Transverse colon (tissue), 4 donors: ENCODE data around the gene NEK6. TPM values are rescaled to one million over a fixed set of nuclear protein-coding genes. Genes with fewer than 3 reads are reported as not detected.

Source experiments
- DNase-seq: peaks from one replicate; pipeline ENCODE4 v3.0.0-alpha.2; 2019
- H3K27ac ChIP-seq, 4 donors: fragments of 200-600 bp; sonication (generic); 2 replicates each; pipeline ENCODE4 v1.5.1; 2016 to 2018; ENCODE audit warnings: inconsistent platforms in 4 of 4
- H3K27me3 ChIP-seq: fragments of 200-600 bp; sonication (generic); 2 replicates; pipeline ENCODE4 v1.5.1; 2017; ENCODE audit warnings: inconsistent platforms
- H3K36me3 ChIP-seq, 4 donors: fragments of 200-600 bp; sonication (generic); 2 replicates each; pipeline ENCODE4 v1.5.1; 2017 to 2019; ENCODE audit warnings: inconsistent platforms in 4 of 4
- H3K4me1 ChIP-seq, 4 donors: fragments of 200-600 bp; sonication (generic); 2 replicates each; pipeline ENCODE4 v1.5.1; 2017 to 2020; ENCODE audit warnings: inconsistent platforms in 4 of 4
- H3K4me3 ChIP-seq, 4 donors: fragments of 200-600 bp; sonication (generic); 1 replicate in 1 of 4; 2 replicates in 3 of 4; pipeline versions ENCODE4 v1.5.1 to v1.6.1; 2017 to 2019; ENCODE audit warnings: inconsistent platforms in 4 of 4
- H3K9me3 ChIP-seq, 2 donors: fragments of 200-600 bp; sonication (generic); 2 replicates each; pipeline ENCODE4 v1.5.1; 2017 to 2019; ENCODE audit warnings: inconsistent platforms in 2 of 2
- EP300 ChIP-seq: sonication (generic); formaldehyde crosslinking; IDR thresholded peaks from one replicate; pipeline ENCODE4 v1.6.1; 2017; ENCODE audit warnings: antibody characterized with exemption, low read depth
- POLR2A ChIP-seq: fragments of 450-650 bp; IDR thresholded peaks from one replicate; pipeline ENCODE4 v1.6.1; 2016; ENCODE audit warnings: antibody characterized with exemption, mild to moderate bottlenecking, moderate library complexity
- POLR2AphosphoS5 ChIP-seq, 3 donors: sonication (generic); formaldehyde crosslinking; IDR thresholded peaks; one replicate each; pipeline ENCODE4 v1.6.1; 2016; ENCODE audit warnings: antibody characterized with exemption in 3 of 3
- WGBS, 2 donors: methylation state at CpG; one replicate each; pipeline ENCODE4 v1.1.5; 2018; ENCODE audit warnings: low coverage in 1 of 2; 5-methylcytosine and 5-hydroxymethylcytosine counted together
- in situ Hi-C, 4 donors: fragments of 200-750 bp; cut with MboI; loops; one replicate each; pipeline versions ENCODE4 v1.15.0 to v1.15.1; 2017; ENCODE audit warnings: low sequenced_read_pairs in 3 of 4, low pct_ligation_motif_present in 1 of 4, low pct_unique_long_range_greater_than_20kb in 1 of 4
- intact Hi-C: fragments of 100-400 bp; cut with DNase I; formaldehyde crosslinking; loops from one replicate; pipeline ENCODE4 v1.15.1; 2023; ENCODE audit warnings: low total_unique reads
- total RNA-seq, 4 donors: library from RNA; depleted of rRNA; stranded (reverse); fragments of >200 nt; gene quantifications; one replicate each; pipeline ENCODE4 v1.1.0, GENCODE V29; 2016
- TF ChIP-seq, protein P1 (sequence below), 5 experiments: fragments of 200-600 bp in 3 of 5; fragments of 450-650 bp in 2 of 5; sonication (generic) in 3 of 5; IDR thresholded peaks; 1 replicate in 2 of 5; 2 replicates in 3 of 5; pipeline ENCODE4 v1.5.1; 2016 to 2017; ENCODE audit warnings: antibody characterized with exemption in 5 of 5, inconsistent platforms in 3 of 5, mild to moderate bottlenecking in 2 of 5, moderate library complexity in 1 of 5

NEK6 gene
- total RNA-seq, 4 donors from 2014 or later, result 12.3 to 31.1 (median 21.6) TPM

DNA sequence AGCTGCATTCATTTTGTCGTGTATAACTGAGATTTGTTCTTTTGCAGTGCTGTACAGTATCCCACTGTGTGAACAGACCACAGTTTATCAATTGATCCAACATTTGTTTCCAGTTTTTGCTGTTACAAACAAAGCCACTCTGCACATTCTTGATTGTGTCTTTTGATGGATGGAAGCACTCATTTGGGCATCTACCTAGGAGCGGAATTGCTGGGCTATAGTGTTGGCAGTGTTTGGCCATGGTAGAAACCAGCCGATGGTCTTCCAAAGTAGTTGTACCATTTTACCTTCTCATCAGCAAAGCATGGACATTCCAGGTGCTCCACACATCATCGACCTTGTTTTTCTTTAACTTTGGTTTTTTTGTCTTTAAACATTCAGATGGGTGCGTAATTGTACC lies 79.8 kb downstream of the NEK6 start:
- 94 to 100% methylated on average over 5 of the region's 5 CpGs for WGBS, 2 donors
- in situ Hi-C loops, result no loop called here
- Histone ChIP-seq H3K27ac (no peak overlapping the region), H3K9me3 (no peaks in the 10 kb centered on the region), H3K4me3 (no peak overlapping the region), H3K4me1 (peaks cover 0 to 5% (median 2%) of the 10 kb centered on the region in 4 donors), H3K36me3 (peaks cover 0 to 8% (median 0%) of the 10 kb centered on the region in 4 donors), H3K27me3 (no peaks in the 10 kb centered on the region)
- TF ChIP-seq, protein P1, sequence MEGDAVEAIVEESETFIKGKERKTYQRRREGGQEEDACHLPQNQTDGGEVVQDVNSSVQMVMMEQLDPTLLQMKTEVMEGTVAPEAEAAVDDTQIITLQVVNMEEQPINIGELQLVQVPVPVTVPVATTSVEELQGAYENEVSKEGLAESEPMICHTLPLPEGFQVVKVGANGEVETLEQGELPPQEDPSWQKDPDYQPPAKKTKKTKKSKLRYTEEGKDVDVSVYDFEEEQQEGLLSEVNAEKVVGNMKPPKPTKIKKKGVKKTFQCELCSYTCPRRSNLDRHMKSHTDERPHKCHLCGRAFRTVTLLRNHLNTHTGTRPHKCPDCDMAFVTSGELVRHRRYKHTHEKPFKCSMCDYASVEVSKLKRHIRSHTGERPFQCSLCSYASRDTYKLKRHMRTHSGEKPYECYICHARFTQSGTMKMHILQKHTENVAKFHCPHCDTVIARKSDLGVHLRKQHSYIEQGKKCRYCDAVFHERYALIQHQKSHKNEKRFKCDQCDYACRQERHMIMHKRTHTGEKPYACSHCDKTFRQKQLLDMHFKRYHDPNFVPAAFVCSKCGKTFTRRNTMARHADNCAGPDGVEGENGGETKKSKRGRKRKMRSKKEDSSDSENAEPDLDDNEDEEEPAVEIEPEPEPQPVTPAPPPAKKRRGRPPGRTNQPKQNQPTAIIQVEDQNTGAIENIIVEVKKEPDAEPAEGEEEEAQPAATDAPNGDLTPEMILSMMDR (IDR thresholded peaks at IDR 0.05), result no peak
- TF ChIP-seq POLR2A, result no peak
- TF ChIP-seq POLR2AphosphoS5 (IDR thresholded peaks at IDR 0.05), result no peak
- TF ChIP-seq EP300, result no peak
- DNase-seq, result no peak
- intact Hi-C loops, result no loop called here

DNA sequence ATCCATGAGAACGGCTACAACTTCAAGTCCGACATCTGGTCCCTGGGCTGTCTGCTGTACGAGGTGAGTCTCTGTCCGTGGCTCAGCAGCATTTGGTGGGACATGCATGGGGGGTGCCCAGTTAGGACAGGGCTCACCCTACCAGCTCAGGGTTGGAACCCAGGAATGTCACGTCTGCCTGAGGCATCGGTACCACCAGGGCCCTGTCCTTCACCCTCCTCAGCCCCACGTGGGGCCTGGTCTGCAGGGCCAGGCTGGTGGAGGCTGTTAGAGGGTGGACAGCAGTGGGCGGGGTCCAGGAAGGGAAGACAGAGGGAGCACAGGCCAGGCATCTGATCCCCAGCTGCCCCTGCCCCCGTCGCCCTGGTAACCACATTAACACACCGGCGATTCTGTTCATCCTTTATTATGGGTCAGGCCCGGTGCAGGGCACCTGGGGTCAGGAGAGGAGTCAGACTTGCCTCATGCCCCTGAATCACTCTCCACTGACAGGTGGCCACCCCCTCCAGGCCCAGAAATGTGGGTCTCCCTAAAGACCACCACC lies 81.9 kb downstream of the NEK6 start:
- H3K27me3 ChIP-seq, result no peaks in the 10 kb centered on the region
- peaks cover 0 to 8% (median under 1%) of the 10 kb centered on the region in 4 donors for H3K36me3 ChIP-seq
- H3K4me1 ChIP-seq, result peaks cover 4 to 13% (median 8%) of the 10 kb centered on the region in 4 donors
- in situ Hi-C loops, result no loop called here
- no peak for TF ChIP-seq POLR2A
- TF ChIP-seq EP300, result no peak
- no peak for TF ChIP-seq POLR2AphosphoS5 (IDR thresholded peaks at IDR 0.05)
- TF ChIP-seq, protein P1 (IDR thresholded peaks at IDR 0.05), result no peak
- DNase-seq, result no peak
- no peak overlapping the region for H3K4me3 ChIP-seq
- H3K27ac ChIP-seq, result no peak overlapping the region
- WGBS, 2 donors, result 90% methylated on average over 13 of the region's 13 CpGs; no CpG with 5 or more reads in 1 of the 2 donors
- no peaks in the 10 kb centered on the region for H3K9me3 ChIP-seq
- intact Hi-C loops, result no loop called here

DNA sequence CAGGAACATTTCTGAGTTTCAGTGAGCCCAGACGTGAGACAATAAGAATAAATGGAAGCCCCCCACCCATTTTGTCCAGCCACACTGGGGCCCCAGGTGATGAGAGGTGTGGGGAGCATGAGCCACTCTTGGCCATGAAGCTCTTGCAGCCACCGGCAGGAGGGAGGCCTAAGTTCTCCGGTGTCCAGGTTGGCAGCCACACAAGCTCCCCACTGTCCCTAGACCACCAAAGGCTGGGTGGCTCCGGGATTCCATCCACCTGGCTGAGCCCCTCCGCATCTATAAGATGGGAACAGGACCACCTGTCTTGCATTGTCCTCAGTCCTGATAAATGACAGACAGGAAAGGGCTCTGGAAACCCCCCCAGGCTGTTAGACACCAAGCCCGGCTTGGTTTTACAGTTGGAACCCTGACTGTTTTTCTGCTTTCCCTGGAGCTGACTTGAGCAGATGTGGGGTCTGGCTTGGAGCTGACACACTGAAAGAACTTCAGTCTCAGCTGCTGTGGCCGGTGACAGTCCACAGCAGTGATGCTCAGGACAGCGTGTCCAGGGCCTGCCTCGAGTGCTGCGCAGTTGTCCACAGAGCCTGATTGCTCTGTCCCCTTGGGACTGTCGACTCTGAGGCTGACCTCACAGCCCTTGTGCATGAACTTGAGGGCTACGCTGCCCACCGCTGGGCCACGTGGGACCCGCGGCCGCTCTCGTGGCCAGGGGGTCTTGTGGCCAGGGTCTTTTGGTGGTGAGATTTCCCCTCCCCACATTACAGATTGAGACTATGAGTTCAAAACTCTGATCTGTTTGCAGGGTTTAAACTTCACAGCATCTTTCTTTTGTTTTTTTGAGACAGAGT lies 82.7 kb downstream of the NEK6 start:
- no peak overlapping the region for H3K27ac ChIP-seq
- no peaks in the 10 kb centered on the region for H3K27me3 ChIP-seq
- in situ Hi-C loops (no loop called here), intact Hi-C loops (no loop called here)
- peaks cover 0 to 8% (median 4%) of the 10 kb centered on the region in 4 donors for H3K36me3 ChIP-seq
- no peak overlapping the region for H3K4me3 ChIP-seq
- no peaks in the 10 kb centered on the region for H3K9me3 ChIP-seq
- TF ChIP-seq, protein P1 (IDR thresholded peaks at IDR 0.05), result no peak
- TF ChIP-seq EP300, result no peak
- no peak for TF ChIP-seq POLR2A
- no peak for TF ChIP-seq POLR2AphosphoS5 (IDR thresholded peaks at IDR 0.05)
- peaks cover 4 to 13% (median 8%) of the 10 kb centered on the region in 4 donors for H3K4me1 ChIP-seq
- no peak for DNase-seq
- 92% methylated on average over 13 of the region's 18 CpGs; no CpG with 5 or more reads in 1 of the 2 donors for whole genome bisulfite sequencing, 2 donors

DNA sequence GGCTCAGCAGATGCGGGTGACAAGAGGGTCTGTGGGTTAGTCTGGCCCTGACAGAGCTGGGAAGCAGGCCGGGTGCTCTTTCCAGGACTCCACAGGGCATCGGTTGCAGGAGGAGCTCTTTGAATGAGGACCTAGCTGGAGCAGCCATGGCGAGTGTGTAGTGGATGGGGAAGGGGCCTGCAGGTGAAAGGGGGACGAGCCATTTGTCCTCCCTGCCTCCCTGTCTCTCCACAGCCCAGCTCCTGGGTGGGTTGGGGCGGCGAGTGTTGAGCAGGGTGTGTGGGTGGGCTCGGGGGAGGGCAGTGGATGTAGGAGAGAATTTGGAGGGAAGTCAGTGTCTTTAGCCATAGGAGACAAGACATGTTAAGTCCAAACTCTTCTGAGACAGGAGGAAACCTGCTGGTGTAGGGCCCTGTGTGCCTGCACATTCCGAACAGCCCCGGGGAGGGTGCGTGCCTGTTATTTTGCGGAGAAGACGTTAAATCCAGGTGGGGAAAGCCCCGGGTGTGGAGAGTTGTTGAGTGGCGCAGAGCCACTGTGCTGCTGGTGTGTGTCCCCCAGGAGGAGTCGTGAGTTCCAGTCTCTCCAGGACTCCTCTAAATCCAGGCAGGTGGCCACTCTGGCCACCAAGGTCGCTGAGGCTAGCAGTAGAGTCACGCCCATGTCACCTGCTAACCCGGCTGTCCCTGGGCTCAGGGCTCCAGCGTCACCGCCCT lies 83.9 kb downstream of the NEK6 start:
- Histone ChIP-seq H3K27me3 (no peaks in the 10 kb centered on the region), H3K9me3 (no peaks in the 10 kb centered on the region), H3K4me1 (peaks cover 4 to 13% (median 8%) of the 10 kb centered on the region in 4 donors), H3K36me3 (peaks cover 0 to 15% (median 4%) of the 10 kb centered on the region in 4 donors), H3K4me3 (no peak overlapping the region), H3K27ac (no peak overlapping the region)
- 50 to 84% methylated on average over 2 to 21 of the region's 21 CpGs for WGBS, 2 donors
- in situ Hi-C loops, result no loop called here
- intact Hi-C loops, result loop anchor here (1.0 kb wide), 1 partner anchor 35 kb away; no protein-coding TSS in a partner anchor
- DNase-seq, result no peak
- TF ChIP-seq POLR2A (no peak), POLR2AphosphoS5 (IDR thresholded peaks at IDR 0.05) (no peak), EP300 (no peak)
- TF ChIP-seq, protein P1 (IDR thresholded peaks at IDR 0.05), result no peak
